SK-N-SH treated with all-trans-retinoic acid at 6 μM for 48 hours (cell line): ENCODE results near the gene CLTC.

Experiments used
- ATAC-seq: fragments of 200-7000 bp; cut with Tn5 transposase; 3 replicates; pipeline ENCODE4 v1.9.1; 2020; ENCODE audit warnings: mild to moderate bottlenecking, moderate library complexity
- ARNTL ChIP-seq: fragments of 450-650 bp; formaldehyde crosslinking; IDR thresholded peaks from 2 replicates; pipeline ENCODE4 v1.5.0; 2020; ENCODE audit warnings: low read depth, mild to moderate bottlenecking, moderate library complexity, borderline replicate concordance
- BACH2 ChIP-seq: fragments of 250-450 bp; sonication (Bioruptor Pico); IDR thresholded peaks from 2 replicates; pipeline ENCODE4 v1.9.0; 2021; ENCODE audit warnings: mild to moderate bottlenecking, borderline replicate concordance
- CREB5 ChIP-seq: fragments of 250-450 bp; sonication (Bioruptor Pico); IDR thresholded peaks from 2 replicates; pipeline ENCODE4 v1.5.1; 2020; ENCODE audit warnings: low read depth, mild to moderate bottlenecking, moderate library complexity
- CSDC2 ChIP-seq: fragments of 250-450 bp; sonication (Bioruptor Pico); IDR thresholded peaks from 2 replicates; pipeline ENCODE4 v1.5.0; 2020; ENCODE audit warnings: mild to moderate bottlenecking, moderate library complexity
- CSRNP3 ChIP-seq: fragments of 250-450 bp; sonication (Bioruptor Pico); IDR thresholded peaks from 2 replicates; pipeline ENCODE4 v1.5.1; 2021; ENCODE audit warnings: mild to moderate bottlenecking, moderate library complexity
- ESRRG ChIP-seq: fragments of 250-450 bp; sonication (Bioruptor Pico); IDR thresholded peaks from 2 replicates; pipeline ENCODE4 v1.6.1; 2021; ENCODE audit warnings: mild to moderate bottlenecking
- ISL1 ChIP-seq: fragments of 250-450 bp; sonication (Bioruptor Pico); IDR thresholded peaks from 2 replicates; pipeline ENCODE4 v2.1.2; 2022; ENCODE audit warnings: mild to moderate bottlenecking, moderate library complexity
- OSR1 ChIP-seq: fragments of 250-450 bp; sonication (Bioruptor Pico); IDR thresholded peaks from 2 replicates; pipeline ENCODE4 v1.8.0; 2022; ENCODE audit warnings: moderate library complexity, mild to moderate bottlenecking, inconsistent platforms
- POU6F1 ChIP-seq: fragments of 250-450 bp; sonication (Bioruptor Pico); IDR thresholded peaks from 2 replicates; pipeline ENCODE4 v1.8.0; 2021; ENCODE audit warnings: low read depth, mild to moderate bottlenecking, moderate library complexity, borderline replicate concordance
- RARB ChIP-seq: fragments of 250-450 bp; sonication (Bioruptor Pico); IDR thresholded peaks from 2 replicates; pipeline ENCODE4 v1.8.0; 2021; ENCODE audit warnings: mild to moderate bottlenecking, moderate library complexity
- SNAI2 ChIP-seq: fragments of 250-450 bp; sonication (Bioruptor Pico); IDR thresholded peaks from 2 replicates; pipeline ENCODE4 v1.5.0; 2020; ENCODE audit warnings: mild to moderate bottlenecking, moderate library complexity
- TCF4 ChIP-seq: fragments of 250-450 bp; sonication (Bioruptor Pico); IDR thresholded peaks from 2 replicates; pipeline ENCODE4 v1.8.0; 2021; ENCODE audit warnings: mild to moderate bottlenecking, moderate library complexity, borderline replicate concordance
- TOX ChIP-seq: fragments of 250-450 bp; sonication (Bioruptor Pico); IDR thresholded peaks from 2 replicates; pipeline ENCODE4 v1.8.0; 2021; ENCODE audit warnings: mild to moderate bottlenecking, moderate library complexity, borderline replicate concordance
- TSHZ2 ChIP-seq: fragments of 250-450 bp; sonication (Bioruptor Pico); IDR thresholded peaks from 2 replicates; pipeline ENCODE4 v1.5.0; 2020; ENCODE audit warnings: mild to moderate bottlenecking, moderate library complexity
- ZC3H10 ChIP-seq: fragments of 250-450 bp; sonication (Bioruptor Pico); IDR thresholded peaks from 2 replicates; pipeline ENCODE4 v1.5.1; 2021; ENCODE audit warnings: mild to moderate bottlenecking, moderate library complexity
- ZFP3 ChIP-seq: fragments of 250-450 bp; sonication (Bioruptor Pico); IDR thresholded peaks from 2 replicates; pipeline ENCODE4 v1.5.0; 2020; ENCODE audit warnings: mild to moderate bottlenecking, moderate library complexity
- ZFP30 ChIP-seq: fragments of 450-650 bp; formaldehyde crosslinking; IDR thresholded peaks from 2 replicates; pipeline ENCODE4 v1.5.0; 2022; ENCODE audit warnings: mild to moderate bottlenecking, moderate library complexity
- ZNF565 ChIP-seq: fragments of 450-650 bp; formaldehyde crosslinking; conservative IDR thresholded peaks from 2 replicates; pipeline ENCODE4 v1.5.0; 2020; ENCODE audit warnings: low read depth, mild to moderate bottlenecking, moderate library complexity
- ZNF8 ChIP-seq: fragments of 450-650 bp; formaldehyde crosslinking; IDR thresholded peaks from 2 replicates; pipeline ENCODE4 v1.5.0; 2020; ENCODE audit warnings: mild to moderate bottlenecking, moderate library complexity
- TF ChIP-seq, protein P1 (sequence below): fragments of 250-450 bp; sonication (Bioruptor Pico); IDR thresholded peaks from 2 replicates; pipeline ENCODE4 v1.8.0; 2020; ENCODE audit warnings: mild to moderate bottlenecking, moderate library complexity, borderline replicate concordance

The CLTC gene

DNA sequence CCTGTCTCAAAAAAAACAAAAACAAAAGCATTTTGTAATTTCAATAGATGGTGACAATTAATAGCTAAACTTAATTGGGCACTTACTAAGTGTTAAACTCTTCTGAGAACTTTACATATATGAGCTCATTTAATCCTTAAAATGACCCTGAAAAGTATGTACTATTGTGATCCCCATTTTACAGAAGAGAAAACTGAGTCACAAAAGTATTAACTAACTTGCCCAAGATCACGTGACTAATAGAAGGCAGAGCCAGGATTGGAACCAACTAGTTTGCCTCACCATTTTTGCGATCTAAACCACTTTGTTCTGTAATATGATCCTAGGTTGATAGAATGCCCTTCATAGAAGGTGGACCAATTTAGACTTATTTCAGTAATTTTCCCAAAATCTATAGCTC lies 114.0 kb downstream of the CLTC start (continued):
- TF ChIP-seq TSHZ2 (CRISPR knock-in tag) = no peak
- no peak for TF ChIP-seq ZFP30

GRCh38 chr17:59734226-59734625 lies 114.5 kb downstream of the CLTC start:
- ATAC-seq = no peak
- no peak for TF ChIP-seq TOX (CRISPR knock-in tag)

DNA sequence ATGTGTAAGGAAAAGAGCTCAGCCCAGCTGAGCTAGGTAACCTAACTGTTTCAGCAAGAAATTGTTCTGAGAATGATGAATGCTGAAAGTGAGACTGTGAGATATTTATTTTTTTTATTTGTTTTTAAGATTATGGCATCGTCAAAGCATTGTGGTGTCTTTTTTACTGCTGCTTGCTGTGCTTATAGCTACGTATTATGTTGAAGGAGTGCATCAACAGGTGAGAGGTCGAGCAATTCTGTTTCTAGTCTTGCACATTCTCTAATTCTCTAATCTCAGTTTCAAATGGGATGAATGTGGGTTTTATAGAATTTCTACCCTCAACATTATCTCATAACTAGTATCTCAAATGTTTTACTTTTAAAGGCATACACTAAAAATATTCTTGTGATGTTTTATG lies 117.6 kb downstream of the CLTC start:
- no peak for TF ChIP-seq ZC3H10 (CRISPR knock-in tag)
- no peak for TF ChIP-seq TOX (CRISPR knock-in tag)
- TF ChIP-seq CSRNP3 (CRISPR knock-in tag) = no peak
- TF ChIP-seq, protein P1, sequence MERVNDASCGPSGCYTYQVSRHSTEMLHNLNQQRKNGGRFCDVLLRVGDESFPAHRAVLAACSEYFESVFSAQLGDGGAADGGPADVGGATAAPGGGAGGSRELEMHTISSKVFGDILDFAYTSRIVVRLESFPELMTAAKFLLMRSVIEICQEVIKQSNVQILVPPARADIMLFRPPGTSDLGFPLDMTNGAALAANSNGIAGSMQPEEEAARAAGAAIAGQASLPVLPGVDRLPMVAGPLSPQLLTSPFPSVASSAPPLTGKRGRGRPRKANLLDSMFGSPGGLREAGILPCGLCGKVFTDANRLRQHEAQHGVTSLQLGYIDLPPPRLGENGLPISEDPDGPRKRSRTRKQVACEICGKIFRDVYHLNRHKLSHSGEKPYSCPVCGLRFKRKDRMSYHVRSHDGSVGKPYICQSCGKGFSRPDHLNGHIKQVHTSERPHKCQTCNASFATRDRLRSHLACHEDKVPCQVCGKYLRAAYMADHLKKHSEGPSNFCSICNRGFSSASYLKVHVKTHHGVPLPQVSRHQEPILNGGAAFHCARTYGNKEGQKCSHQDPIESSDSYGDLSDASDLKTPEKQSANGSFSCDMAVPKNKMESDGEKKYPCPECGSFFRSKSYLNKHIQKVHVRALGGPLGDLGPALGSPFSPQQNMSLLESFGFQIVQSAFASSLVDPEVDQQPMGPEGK (CRISPR knock-in tag) = no peak
- no peak for ATAC-seq

DNA sequence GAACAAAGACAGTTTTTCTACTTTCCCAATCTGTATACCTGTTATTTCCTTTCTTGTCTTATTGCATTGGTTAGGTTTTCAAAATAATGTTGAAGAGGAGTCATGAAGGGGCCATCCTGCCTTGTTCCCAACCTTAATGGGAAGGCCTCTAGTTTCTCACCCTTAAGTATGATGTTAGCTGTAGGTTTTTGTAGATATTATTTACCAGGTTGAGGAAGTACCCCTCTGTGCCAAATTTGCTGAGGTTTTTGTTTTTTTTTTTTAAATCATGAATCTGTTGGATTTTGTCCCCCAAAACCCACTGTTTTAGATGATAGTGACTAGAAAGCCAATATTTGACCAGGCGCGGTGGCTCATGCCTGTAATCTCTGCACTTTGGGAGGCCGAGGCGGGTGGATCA lies 124.1 kb downstream of the CLTC start:
- no peak for ATAC-seq
- no peak for TF ChIP-seq SNAI2 (CRISPR knock-in tag)
- no peak for TF ChIP-seq ARNTL (CRISPR knock-in tag)
- no peak for TF ChIP-seq ISL1 (CRISPR knock-in tag)
- no peak for TF ChIP-seq BACH2 (CRISPR knock-in tag)
- TF ChIP-seq CREB5 (CRISPR knock-in tag) = no peak
- no peak for TF ChIP-seq ZNF8
- TF ChIP-seq ZFP30 = no peak
- TF ChIP-seq CSRNP3 (CRISPR knock-in tag) = no peak
- TF ChIP-seq ZFP3 (CRISPR knock-in tag) = no peak
- TF ChIP-seq CSDC2 (CRISPR knock-in tag) = no peak
- TF ChIP-seq RARB = no peak
- TF ChIP-seq TCF4 = no peak
- no peak for TF ChIP-seq ZC3H10 (CRISPR knock-in tag)
- TF ChIP-seq TSHZ2 (CRISPR knock-in tag) = no peak
- TF ChIP-seq ZNF565 (CRISPR knock-in tag) = no peak
- TF ChIP-seq OSR1 = no peak
- TF ChIP-seq, protein P1 (CRISPR knock-in tag) = no peak
- TF ChIP-seq POU6F1 = no peak
- no peak for TF ChIP-seq ESRRG
- TF ChIP-seq TOX (CRISPR knock-in tag) = no peak
- TF ChIP-seq, all 23 proteins: peak for 0
